NCI-H128 (cell line): ENCODE data around the gene HAVCR2.
"Not testable (repeated sequence)": the region's sequence is repeated elsewhere in the genome, so short reads cannot be mapped to it uniquely, and the experiment has no call there.

Experiments used
- DNase-seq: peaks from one replicate; lab custom pipeline; 2025; ENCODE audit not compliant: unreplicated experiment; lab: John Stamatoyannopoulos, UW

HAVCR2 gene

DNA sequence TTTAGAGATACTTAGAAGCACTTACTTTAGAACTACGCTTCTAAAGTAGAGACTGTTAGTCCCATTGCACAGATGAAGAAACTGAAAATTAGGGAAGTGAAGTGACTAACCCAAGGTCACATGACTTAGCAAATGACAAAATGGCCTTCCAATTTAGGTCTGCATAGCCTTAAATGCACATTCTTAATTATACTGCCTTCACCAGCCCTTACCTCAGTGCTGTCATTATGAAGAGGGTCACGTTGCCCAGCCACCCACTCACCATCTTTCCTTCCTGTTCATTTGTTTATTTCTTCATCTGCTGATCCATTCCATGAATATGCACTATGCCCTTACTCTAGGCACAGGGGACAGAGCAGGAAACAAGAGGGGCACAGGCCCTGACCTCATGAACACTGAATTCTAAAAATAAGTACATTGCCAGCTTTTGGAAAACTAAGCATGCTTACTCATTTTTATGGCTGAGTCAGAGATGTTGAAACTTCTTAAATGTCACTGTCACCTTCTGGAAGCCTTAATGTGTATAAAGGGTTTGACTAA lies 8.6 kb downstream of the HAVCR2 start:
- no peak for DNase-seq

DNA sequence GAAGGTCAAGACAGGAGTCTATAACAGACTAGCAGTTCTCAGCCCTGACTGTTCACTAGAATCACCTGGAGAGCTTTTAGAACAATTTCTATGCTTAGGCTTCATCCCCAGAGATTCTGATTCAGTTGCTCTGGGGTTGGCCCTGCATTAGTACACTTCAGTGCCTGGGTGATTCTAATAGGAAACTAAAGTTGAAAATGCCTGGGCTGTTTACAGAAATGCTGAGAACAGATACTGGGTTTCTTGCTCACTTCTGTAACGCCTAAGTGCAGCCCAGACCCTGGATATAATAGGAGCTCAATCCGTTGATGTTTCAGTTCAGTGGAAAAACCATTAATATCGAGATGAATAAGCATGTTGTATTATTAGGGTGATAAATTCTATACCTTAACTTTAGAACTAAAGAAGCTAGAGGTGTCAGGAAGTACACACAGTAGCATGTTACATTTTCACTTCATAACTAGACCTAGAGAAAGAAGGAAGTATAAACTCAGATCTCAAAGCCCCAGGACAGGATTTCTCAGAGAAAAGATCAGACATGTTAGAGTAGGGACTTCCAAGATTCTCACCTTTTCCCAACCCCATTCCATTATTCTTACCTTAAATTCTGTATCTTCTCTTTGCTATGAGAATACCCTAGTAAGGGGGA lies 20.4 kb downstream of the HAVCR2 start:
- no peak for DNase-seq

DNA sequence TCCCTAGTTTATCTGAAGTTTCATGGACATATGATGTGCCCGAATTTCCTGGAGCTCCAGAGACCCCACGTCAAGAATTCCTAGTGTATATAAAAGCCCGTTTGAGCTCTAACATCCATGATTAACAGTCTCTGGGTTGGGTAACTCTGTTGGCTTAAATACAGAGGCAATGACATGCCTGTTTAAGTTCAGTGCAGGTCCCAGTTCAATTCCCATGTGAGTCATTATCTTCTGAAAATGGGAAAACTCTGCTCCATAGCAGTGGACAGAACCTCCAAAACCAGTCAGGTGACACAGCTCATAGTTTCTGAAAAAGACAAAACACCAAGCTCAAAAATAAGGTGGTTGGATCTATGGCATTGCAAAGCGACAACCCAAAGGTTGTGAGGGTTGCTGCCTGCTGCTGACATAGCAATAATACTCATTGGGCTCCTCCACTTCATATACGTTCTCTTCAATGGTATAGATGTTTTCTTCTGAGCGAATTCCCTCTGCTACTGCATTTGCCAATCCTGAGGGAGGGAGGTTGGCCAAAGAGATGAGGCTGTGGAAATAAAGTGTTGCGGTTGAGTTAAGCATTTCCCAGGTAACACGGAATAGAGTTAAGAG lies 22.0 kb downstream of the HAVCR2 start:
- DNase-seq: no peak

DNA sequence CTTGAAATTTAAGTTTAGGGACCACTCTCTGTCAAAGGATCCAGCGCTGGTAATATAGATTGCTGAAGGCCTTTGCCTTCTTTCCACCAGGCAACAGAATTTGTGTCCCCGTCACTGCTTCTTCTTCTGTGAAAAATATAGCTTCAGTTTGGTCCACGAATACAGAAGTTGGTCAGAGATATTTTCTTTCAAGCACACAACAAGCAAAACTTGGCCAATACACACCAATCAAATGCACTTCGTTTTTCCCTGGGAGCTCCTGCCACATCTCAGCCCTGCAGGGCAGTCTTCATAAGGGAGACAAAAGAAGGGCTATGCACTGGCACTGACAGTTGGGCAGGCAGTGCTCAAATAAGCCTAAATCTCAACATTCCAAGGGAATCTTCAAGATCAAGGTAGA lies 22.9 kb downstream of the HAVCR2 start:
- DNase-seq: no peak

DNA sequence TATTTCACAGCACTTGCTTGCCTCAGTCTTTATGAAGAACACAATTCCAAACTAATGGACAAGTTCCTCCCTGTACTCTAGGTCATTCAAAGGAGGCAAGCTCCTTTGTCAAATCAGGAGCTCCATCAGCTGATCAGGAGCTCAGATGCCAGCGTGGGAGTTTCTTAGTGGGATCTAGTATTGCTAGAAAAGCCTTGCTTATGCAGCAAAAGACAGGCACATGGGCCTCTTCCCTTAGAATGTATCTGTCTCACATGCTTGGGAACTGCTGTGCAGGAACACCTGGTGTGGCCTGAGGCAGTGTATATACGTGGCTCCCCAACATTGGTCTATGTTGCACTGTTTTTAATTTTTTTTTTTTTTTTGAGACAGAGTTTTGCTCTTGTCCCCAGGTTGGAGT lies 28.6 kb downstream of the HAVCR2 start:
- no peak for DNase-seq

DNA sequence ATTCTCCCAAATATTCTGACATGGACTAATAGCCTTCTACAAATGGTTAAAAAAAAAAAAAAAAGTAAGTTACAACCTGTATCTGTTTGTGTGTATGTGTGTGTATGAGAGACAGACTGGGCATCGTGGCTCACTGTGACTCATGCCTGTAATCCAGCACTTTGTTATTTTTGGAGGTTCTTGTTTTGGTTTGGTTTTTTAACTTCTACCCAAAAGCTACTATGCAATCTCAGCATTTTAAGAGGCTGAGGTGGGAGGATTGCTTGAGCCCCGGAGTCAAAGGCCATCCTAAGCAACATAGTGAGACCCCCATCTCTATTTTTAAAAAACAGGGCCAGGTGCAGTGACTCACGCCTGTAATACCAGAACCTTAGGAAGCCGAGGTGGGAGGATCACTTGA lies 32.3 kb downstream of the HAVCR2 start:
- DNase-seq: no peak

DNA sequence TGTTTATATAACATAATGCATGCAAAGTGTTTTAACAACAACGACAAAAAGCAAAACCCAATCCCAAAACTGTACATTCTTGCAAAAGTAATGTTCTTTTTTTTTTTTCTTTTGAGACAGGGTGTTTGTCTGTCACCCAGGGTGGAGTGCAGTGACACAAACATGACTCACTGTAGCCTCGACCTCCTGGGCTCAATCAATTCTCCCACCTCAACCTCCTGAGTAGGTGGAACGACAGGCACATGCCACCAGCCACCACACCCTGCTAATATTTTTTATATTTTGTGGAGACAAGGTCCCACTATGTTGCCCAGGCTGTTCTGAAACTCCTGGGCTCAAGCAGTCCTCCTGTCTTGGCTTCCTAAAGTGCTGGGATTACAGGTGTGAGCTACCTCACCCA lies 36.3 kb downstream of the HAVCR2 start:
- no peak for DNase-seq

DNA sequence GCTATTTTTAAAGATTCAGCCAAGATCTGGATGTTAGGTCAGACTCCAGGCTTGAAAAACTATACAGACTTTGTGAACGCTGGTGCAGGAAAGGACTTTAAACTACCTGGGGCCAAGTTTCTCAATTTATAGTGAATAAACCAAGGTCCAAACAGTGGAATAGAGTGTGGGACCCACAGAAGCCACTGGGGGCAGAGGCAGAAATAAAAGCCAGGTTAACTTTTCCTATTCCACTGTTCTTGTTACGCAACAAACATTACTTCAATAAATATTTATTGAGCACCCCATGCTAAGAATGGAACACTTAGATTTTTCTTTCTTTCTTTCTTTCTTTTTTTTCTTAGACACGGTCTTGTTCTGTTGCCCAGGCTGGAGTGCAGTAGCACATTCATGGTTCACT lies 38.9 kb downstream of the HAVCR2 start:
- no peak for DNase-seq

DNA sequence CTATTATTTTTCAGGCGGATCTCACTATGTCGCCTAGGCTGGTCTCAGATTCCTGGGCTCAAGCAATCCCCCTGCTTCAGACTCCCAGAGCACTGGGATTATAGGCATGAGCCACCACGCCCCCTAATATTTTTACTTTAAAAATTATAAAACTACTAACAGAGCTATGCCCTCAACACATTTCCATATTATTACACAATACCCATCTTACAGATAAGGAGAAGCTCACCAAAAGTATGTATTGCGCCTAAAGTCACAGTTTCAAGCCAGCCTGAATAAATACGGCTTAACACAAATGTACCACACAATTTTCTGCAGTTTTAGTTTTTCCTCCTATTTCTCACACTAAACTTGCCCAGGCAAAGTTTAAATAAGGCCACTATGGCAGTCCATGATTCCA lies 40.1 kb downstream of the HAVCR2 start:
- DNase-seq: no peak

DNA sequence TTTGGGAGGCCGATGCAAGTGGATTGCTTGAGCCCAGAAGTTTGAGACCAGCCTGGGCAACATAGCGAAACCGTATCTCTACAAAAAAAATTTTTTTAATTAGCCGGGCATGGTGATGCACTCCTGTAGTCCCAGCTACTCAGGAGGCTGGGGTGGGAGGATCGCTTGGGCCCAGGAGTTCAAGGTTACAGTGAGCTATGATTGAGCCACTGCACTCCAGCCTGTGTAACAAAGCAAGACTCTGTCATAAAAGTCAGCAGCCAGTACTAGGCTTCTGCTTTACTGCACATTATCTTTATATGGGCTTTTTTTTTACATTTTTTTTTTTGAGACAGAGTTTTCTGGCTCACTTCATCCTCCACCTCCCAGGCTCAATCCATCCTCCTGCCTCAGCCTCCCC lies 40.5 kb downstream of the HAVCR2 start:
- DNase-seq: no peak

DNA sequence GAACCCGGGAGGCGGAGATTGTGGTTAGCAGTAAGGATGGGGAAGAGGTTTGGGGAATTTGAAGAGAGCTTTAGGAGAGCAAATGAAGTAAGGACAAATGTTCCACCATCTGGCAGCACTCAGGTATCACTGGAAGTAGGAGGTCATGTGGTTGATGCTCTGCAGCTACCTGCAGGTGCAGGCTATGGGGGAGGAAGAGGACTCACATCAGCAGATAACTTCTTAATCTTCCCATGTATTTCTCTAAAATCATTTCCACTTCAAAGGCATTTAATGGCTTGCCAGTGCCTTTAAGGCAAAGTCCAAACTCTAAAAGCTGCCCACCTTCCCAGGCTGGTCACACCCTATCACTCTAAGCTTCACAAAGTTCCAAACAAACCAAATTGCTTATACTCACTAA lies 41.8 kb downstream of the HAVCR2 start:
- no peak for DNase-seq

DNA sequence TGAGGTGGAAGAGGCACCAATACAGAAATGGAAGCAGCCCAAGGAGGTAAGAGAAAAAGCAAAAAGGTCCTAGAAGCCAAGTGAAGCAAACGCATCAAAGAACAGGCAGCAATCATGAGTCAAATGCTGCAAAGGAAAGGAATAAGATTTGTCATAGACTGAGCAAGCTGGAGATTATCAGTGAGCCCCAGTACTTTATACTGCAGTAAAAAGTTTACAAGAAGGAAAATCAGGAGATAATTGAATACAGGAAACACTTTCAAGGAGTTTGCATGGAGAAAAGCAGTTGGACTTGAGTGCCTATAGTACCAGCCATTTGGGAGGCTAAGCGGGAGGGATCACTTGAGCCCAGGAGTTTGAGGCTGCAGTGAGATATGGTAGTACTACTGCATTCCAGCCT lies 42.8 kb downstream of the HAVCR2 start:
- DNase-seq: no peak

DNA sequence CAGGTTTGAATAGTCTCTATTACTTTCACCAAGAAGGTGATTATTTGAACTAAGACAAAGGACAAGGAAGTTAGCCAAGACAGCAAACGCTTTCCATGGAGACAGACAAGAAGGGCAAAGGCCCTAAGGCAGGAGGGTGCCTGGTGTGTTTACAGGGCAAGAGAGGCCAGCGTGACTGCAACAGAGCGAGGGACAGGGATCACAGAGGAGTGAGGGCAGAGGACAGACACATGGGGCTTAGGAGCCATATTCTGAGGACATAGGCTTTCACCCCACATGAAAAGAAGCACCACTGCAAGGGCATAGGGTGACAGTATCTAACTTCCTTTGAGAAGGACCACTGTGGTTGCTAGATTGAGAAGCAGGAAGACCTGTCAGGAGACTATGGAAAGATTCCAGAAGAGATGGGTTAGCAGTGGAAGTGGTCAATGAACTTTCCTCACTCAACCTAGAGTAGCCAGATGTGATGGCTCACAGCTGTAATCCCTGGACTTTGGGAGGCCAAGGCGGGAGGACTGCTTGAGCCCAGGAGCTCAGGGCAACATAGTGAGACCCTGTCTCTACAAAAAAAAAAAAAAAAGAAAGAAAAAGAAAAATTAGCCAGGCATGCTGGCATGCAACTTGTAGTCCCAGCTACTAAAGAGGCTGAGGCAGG lies 44.9 kb downstream of the HAVCR2 start:
- DNase-seq: no peak

DNA sequence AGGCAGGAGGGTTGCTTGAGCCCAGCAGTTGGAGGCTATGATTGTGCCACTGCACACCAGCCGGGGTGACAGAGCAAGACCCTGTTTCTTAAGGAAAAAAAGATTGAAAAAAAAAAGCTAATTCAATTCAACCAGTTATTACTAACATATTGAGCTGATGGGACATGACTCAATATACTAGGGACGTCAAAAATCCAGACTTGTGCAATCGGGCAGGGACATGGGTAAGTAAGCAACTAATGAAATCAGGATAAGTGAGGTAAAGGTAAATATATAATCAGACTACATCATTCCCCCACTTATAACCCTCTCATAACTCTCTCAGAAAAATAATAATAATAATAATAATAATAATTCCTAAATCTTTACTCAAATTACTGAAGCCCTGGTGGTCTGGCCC lies 49.0 kb downstream of the HAVCR2 start:
- DNase-seq: no peak

DNA sequence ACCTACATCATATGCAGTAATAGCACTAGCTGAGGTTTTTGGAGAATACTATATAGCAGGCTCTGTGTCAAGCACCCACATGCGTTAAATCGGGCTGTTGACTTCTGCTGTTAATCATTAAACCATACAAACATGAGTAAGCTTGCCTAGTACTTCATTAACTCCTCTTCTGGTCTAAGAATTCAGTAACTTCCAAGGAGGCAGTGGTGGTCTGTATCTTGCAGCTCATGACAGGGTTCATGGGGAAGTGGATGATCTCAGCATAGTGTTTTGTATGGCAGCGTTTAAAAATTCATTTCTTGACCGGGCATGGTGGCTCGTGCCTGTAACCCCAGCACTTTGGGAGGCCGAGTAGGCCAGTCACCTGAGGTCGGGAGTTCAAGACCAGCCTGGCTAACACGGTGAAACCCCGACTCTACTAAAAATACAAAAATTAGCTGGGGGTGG lies 49.7 kb downstream of the HAVCR2 start, which contains the start of gene HAVCR1:
Gene HAVCR1, minus strand, starts transcription at position 24 of the 447 bp plus-strand sequence. CDS start 1,173 bp downstream, outside the sequence.
- DNase-seq: no peak

DNA sequence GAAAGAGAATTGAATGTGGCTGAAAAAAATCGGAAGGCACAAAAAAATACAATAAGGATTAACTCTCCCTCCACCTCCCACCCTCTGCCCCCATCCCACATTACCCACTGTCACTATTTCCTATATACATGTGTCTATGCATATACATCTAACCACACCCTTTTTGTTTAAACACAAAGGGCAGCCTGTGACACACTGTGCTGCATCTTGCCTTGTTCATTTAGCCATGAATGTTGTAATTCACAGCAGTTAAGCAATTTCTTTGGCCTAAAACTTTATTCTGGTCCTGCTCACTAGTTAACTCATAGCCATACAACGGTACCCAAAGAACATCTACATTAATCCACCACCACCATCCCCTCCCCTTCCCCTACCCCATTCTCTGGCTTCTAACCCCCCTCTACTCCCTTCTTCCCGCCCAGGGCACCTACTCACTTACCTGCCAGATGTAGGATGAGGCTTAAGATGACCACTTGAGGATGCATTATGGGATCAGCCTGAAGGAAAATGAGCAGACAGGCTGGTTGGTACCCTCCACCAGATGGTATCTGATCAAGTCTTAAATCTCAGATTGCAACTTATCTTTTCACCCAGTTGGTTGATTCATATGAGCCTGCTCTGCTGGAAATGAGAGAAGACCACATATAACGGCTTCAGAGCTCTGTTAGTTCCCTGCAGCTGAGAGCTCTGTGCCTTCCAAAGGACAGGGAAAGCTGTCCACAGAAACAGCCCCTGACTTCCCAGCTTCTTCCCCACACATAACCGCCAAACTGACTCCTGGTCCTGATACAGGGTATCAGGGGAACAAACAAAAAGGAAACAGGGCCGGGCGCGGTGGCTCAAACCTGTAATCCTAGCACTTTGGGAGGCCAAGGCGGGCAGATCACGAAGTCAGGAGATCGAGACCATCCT lies 51.1 kb downstream of the HAVCR2 start:
- no peak for DNase-seq

DNA sequence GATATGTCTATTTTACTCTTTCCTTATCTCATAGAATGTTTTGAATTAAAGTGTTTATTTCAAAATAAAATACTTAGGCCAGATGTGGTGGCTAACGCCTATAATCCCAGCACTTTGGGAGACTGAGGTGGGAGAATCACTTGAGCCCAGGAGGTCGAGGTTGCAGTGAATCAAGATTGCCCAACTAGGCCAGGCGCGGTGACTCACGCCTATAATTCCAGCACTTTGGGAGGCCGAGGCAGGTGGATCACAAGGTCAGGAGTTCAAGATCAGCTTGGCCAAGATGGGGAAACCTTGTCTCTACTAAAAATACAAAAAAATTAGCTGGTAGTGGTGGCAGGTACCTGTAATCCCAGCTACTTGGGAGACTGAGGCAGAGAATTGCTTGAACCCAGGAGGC lies 52.0 kb downstream of the HAVCR2 start:
- not testable (repeated sequence) for DNase-seq

DNA sequence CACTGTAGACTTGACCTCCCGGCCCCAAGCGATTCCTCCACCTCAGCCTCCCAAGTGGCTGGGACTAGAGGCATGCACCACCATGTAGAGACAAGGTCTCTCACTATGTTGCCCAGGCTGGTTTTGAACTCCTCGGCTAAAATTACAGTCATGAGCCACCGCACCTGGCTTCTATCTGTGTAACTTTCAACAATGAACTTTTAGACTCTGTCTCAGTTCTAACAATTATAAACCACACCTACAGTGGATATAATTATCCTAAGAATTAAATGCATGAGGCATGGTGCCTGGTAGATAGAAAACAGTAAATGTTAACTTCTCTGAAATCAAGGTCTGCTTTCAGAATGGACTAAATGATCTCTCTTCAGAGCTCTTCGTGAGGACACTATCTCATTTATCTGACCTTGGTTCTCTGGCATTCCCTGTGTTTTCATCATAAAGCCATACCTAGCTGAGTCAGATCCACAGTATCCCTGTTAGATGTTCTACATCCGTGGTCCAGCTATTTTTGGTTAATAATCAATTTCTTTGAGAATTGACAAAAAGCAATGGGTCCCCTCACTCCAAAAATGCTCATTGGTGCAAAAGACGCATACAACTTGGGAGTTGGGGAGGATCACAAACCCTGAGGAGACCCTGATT lies 57.1 kb downstream of the HAVCR2 start:
- no peak for DNase-seq

DNA sequence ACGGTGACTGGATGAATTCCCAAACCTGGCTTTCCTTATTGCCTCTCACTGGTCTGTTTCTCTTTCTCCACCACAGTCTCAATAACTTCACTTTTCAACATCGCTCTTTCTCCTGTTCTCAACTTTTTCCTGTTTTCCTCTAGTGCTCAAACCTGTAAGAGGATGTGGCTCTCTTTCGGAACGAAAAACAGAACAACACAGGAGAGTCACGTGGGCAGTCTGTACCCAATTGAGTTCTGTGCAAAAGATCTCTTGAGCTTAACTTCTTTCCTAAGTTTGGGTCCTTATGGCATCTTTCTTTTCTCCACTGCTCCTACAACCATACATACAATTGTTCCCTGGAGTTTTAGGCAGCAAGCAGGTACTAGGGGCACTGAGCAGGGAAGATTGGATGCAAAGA lies 58.8 kb downstream of the HAVCR2 start:
- DNase-seq: no peak

DNA sequence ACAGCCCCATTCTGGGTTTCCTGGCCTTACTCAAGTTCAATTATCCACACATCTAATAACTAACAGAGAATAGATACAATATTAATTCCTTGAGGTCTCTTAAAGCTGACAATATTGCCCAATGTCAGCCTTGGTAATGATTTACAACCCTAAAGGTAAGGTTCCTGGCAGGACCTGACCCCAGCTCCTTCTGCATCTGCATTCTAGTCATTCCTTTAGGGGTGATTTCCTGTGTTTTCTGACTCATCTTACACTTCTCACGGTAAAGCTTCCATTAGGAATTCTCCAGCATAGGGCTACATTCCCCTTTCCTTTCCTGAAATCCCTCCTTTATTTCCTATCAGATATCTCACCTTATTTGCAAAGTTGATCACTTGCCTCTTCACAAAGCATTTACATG lies 59.2 kb downstream of the HAVCR2 start:
- no peak for DNase-seq

DNA sequence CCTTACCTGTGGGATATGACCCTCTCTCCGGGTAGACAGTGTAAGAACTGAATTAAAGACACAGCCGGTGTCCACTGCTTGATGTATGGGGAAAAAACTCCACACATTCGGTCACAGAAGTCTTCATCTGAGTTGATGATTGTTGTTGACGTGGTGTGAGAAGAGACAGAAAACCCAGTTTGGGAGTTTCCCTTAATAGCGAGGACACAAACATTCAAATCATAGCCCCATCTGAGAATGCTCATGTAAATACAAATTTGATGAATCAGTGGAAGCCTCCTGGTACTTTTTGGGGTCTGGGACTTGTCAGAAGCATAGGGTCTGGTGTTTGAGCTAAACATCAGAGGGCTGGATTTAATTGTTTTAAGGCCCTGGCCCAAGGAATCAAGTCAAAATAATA lies 60.9 kb downstream of the HAVCR2 start:
- no peak for DNase-seq
